GM06990 (cell line): ENCODE measurements around the gene KCMF1.

Experiments used
- DNase-seq: peaks from one replicate; pipeline ENCODE4 v3.0.0-alpha.2; 2011; ENCODE audit not compliant: insufficient read length; ENCODE audit errors: extremely low read depth
- H3K27me3 ChIP-seq: replicated peaks from 2 replicates; pipeline ENCODE4 v1.6.0; 2011; ENCODE audit warnings: low read length; ENCODE audit not compliant: control insufficient read depth, insufficient read depth
- H3K36me3 ChIP-seq: 2 replicates; pipeline ENCODE4 v1.5.1; 2011; ENCODE audit warnings: low read length; ENCODE audit not compliant: control insufficient read depth, insufficient read depth
- H3K4me3 ChIP-seq: replicated peaks from 2 replicates; pipeline ENCODE4 v1.5.1; 2011; ENCODE audit warnings: low read depth, mild to moderate bottlenecking, control low read depth, low read length
- TF ChIP-seq, protein P1 (sequence below): IDR thresholded peaks from 2 replicates; pipeline ENCODE4 v1.5.1; 2011; ENCODE audit warnings: low read length, control low read depth, mild to moderate bottlenecking, inconsistent platforms; ENCODE audit not compliant: insufficient read depth, poor library complexity, severe bottlenecking

Gene KCMF1

DNA sequence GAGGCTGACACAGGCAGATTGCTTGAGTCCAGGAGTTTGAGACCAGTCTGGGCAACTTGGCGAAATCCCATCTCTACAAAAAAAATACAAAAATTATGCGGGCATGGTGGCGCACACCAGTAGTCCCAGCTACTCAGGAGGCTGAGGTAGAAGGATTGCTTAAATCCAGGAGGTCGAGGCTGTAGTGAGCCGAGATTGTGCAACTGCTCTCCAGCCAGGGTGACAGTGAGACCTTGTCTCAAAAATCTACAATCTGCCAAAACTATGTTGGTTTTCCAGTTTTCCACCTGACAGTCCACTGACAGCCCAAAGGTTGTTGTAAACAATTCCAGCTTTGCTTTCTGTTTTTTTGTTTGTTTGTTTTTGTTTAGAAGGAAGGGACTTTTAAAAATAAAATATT is 51.3 kb downstream of the KCMF1 start:
- no peaks in the 10 kb centered on the region for H3K36me3 ChIP-seq

DNA sequence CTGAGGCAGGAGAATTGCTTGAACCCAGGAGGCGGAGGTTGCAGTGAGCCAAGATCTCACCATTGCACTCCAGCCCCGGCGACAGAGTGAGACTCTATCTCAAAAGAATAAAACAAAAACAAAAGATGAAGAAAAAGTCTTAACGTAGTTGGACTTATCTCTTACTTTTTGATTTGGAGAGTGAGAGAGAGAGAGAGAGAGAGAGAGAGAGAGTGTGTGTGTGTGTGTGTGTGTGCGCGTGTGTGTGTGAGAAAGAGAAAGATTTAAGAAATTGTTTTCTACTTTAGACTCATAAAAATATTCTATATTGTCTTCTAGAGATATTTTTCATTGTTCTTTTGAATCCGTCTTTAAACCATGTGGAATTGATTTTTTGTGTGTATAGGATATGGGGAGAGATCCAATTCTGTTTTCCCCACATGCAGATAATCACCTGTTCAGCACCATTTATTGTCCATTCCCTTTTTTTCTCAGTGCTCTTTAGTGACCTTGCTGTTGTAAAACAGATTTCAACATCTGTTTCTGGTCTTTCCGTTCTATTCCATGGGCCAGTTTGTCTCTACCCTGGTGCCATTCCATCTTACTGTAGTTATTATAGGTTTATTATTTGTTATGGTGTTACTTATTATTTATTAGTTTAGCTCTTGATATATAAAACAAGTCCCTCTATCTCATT is 53.5 kb downstream of the KCMF1 start:
- no peaks in the 10 kb centered on the region; the same call in none of the 2 replicates for H3K36me3 ChIP-seq
- TF ChIP-seq, protein P1, sequence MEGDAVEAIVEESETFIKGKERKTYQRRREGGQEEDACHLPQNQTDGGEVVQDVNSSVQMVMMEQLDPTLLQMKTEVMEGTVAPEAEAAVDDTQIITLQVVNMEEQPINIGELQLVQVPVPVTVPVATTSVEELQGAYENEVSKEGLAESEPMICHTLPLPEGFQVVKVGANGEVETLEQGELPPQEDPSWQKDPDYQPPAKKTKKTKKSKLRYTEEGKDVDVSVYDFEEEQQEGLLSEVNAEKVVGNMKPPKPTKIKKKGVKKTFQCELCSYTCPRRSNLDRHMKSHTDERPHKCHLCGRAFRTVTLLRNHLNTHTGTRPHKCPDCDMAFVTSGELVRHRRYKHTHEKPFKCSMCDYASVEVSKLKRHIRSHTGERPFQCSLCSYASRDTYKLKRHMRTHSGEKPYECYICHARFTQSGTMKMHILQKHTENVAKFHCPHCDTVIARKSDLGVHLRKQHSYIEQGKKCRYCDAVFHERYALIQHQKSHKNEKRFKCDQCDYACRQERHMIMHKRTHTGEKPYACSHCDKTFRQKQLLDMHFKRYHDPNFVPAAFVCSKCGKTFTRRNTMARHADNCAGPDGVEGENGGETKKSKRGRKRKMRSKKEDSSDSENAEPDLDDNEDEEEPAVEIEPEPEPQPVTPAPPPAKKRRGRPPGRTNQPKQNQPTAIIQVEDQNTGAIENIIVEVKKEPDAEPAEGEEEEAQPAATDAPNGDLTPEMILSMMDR: no peak
- DNase-seq: no peak
- no peaks in the 10 kb centered on the region for H3K27me3 ChIP-seq
- no peak overlapping the region for H3K4me3 ChIP-seq

More for the DNA sequence above, 51.3 kb downstream of the KCMF1 start:
- no peaks in the 10 kb centered on the region for H3K27me3 ChIP-seq
- TF ChIP-seq, protein P1: no peak
- no peak for DNase-seq
- H3K4me3 ChIP-seq: no peak overlapping the region

DNA sequence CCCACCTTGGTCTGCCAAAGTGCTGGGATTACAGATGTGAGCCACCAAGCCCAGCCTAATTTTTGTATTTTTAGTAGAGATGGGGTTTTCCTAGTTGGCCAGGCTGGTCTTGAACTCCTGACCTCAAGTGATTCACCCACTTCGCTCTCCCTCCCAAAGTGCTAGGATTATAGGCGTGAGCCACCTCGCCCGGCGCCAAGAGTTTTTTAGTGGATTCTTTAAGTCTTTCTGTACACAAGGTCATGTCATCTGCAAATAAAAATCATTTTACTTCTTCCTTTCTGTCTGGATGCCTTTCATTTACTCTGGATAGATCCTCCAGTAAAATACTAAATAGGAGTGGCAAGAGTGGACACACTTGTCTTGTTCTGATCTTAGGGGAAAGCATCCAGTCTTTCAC is 61.7 kb downstream of the KCMF1 start:
- no peak overlapping the region for H3K4me3 ChIP-seq
- H3K27me3 ChIP-seq: no peaks in the 10 kb centered on the region
- TF ChIP-seq, protein P1: no peak
- H3K36me3 ChIP-seq: peaks cover 9% of the 10 kb centered on the region
- no peak for DNase-seq

DNA sequence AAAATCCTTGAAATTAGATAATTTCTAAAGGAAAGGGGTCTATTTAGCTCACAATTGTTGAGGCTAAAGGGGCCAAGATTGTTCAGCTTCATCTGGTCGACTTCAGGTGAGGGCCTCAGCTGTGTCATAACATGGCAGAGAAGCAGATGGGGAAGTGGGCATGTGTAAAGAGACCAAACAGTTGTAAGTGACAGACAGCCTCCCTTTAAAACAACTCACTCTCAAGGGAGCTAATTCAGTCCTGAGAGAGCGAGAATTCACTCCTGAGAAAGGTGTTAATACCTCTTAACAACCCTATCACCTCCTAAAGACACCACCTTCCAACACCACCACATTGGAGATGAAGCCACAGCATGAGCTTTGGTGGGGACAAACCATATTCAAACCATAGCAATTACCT is 62.4 kb downstream of the KCMF1 start:
- TF ChIP-seq, protein P1: no peak
- no peak overlapping the region for H3K4me3 ChIP-seq
- DNase-seq: no peak
- H3K36me3 ChIP-seq: peaks cover 10% of the 10 kb centered on the region
- H3K27me3 ChIP-seq: no peaks in the 10 kb centered on the region

DNA sequence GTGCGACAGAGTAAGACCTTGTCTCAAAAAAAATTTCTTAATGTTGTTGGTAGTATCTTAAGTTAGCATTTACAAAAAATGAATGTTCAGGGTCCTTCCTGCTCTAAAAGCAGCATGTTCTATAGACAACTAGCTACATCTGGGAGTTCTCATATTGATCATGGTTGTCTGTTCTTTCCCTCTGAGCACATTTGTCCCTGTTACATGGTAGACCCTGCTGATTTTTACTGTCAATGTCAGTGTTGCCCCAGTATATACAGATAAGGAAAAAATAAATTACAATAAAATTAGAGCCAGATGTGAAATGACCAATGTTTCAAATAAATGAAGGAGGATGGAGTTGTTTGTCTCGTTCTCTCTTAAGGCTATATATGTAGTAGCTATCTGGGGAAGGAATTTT is 63.2 kb downstream of the KCMF1 start:
- no peak for DNase-seq
- H3K4me3 ChIP-seq: no peak overlapping the region
- peaks cover 10% of the 10 kb centered on the region for H3K36me3 ChIP-seq
- H3K27me3 ChIP-seq: no peaks in the 10 kb centered on the region
- TF ChIP-seq, protein P1: no peak

DNA sequence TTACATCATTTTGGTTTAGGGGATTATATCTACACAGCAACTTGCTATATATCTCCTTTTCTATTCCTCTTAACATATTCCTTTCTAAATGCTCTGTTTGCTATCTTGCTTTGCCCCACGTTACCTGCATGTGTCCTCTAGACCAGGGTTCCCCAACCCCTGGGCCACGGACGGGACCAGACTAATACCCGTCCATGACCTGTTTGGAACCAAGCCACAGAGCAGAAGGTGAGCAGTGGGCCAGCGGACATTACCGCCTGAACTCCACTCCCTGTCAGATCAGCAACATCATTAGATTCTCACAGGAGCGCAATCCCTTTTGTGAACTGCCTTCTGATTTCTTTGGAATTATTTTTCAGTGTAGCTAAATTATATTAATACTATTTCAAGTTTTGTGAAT is 66.7 kb downstream of the KCMF1 start:
- no peaks in the 10 kb centered on the region for H3K27me3 ChIP-seq
- no peak for DNase-seq
- TF ChIP-seq, protein P1: no peak
- H3K4me3 ChIP-seq: no peak overlapping the region
- peaks cover 6% of the 10 kb centered on the region for H3K36me3 ChIP-seq
